GM23338 (cell line): Measurements from ENCODE around the gene CZIB. TPM values are rescaled to one million over a fixed set of nuclear protein-coding genes. Genes with fewer than 3 reads are reported as not detected.
"Not testable (repeated sequence)": the region's sequence is repeated elsewhere in the genome, so short reads cannot be mapped to it uniquely, and the experiment has no call there.

Experiments
- ATAC-seq: fragments of 200-7000 bp; cut with Tn5 transposase; 3 replicates; pipeline ENCODE4 v1.9.1; 2020
- DNase-seq: peaks from one replicate; pipeline ENCODE4 v3.0.0-alpha.2; 2015; ENCODE audit warnings: low spot score
- H2AFZ ChIP-seq: fragments of 200-600 bp; sonication (generic); 2 replicates; pipeline ENCODE4 v1.8.0; 2016; ENCODE audit warnings: antibody characterized with exemption, mild to moderate bottlenecking, moderate library complexity
- H3F3A ChIP-seq: fragments of 200-600 bp; sonication (generic); replicated peaks from 2 replicates; pipeline ENCODE4 v1.8.0; 2017; ENCODE audit warnings: antibody characterized with exemption, mixed run types, low read depth
- H3K27ac ChIP-seq: fragments of 200-600 bp; sonication (generic); 2 replicates; pipeline ENCODE4 v1.6.1; 2016; ENCODE audit warnings: low read depth
- H3K27me3 ChIP-seq: fragments of 200-600 bp; sonication (generic); 2 replicates; pipeline ENCODE4 v1.8.0; 2016; ENCODE audit warnings: mild to moderate bottlenecking, mixed run types, moderate library complexity; ENCODE audit not compliant: insufficient read depth
- H3K36me3 ChIP-seq: fragments of 200-600 bp; sonication (generic); 2 replicates; pipeline ENCODE4 v1.8.0; 2016; ENCODE audit warnings: mild to moderate bottlenecking; ENCODE audit not compliant: insufficient read depth
- H3K4me1 ChIP-seq: fragments of 200-600 bp; sonication (generic); 2 replicates; pipeline ENCODE4 v1.8.0; 2016; ENCODE audit warnings: mild to moderate bottlenecking, moderate library complexity; ENCODE audit not compliant: insufficient read depth
- H3K4me2 ChIP-seq: fragments of 200-600 bp; sonication (generic); 2 replicates; pipeline ENCODE4 v1.7.1; 2017; ENCODE audit warnings: mixed run types
- H3K4me3 ChIP-seq: fragments of 200-600 bp; sonication (generic); 2 replicates; pipeline ENCODE4 v1.6.1; 2016; ENCODE audit warnings: mixed run types
- H3K79me2 ChIP-seq: fragments of 200-600 bp; sonication (generic); replicated peaks from 2 replicates; pipeline ENCODE4 v1.8.0; 2017; ENCODE audit warnings: mild to moderate bottlenecking; ENCODE audit not compliant: insufficient read depth
- H3K9me2 ChIP-seq: fragments of 200-600 bp; sonication (generic); 2 replicates; pipeline ENCODE4 v1.8.0; 2017; ENCODE audit not compliant: insufficient read depth
- H4K20me1 ChIP-seq: fragments of 200-600 bp; sonication (generic); replicated peaks from 2 replicates; pipeline ENCODE4 v1.8.0; 2017; ENCODE audit warnings: mild to moderate bottlenecking; ENCODE audit not compliant: insufficient read depth
- H3K27ac Mint-ChIP-seq: 2 replicates; pipeline ENCODE4 v1.8.0; 2020; ENCODE audit warnings: inconsistent platforms, mild to moderate bottlenecking, moderate library complexity, mixed read lengths
- H3K27me3 Mint-ChIP-seq: 3 replicates; pipeline ENCODE4 v1.8.0; 2022; ENCODE audit warnings: low read depth, mild to moderate bottlenecking, moderate library complexity, mixed read lengths, inconsistent platforms; ENCODE audit not compliant: insufficient read depth, poor library complexity
- H3K36me3 Mint-ChIP-seq: 3 replicates; pipeline ENCODE4 v1.8.0; 2021; ENCODE audit warnings: low read depth, mild to moderate bottlenecking, inconsistent platforms, moderate library complexity, mixed read lengths
- H3K4me1 Mint-ChIP-seq: 3 replicates; pipeline ENCODE4 v1.8.0; 2020; ENCODE audit warnings: mild to moderate bottlenecking, inconsistent platforms, mixed read lengths
- H3K4me3 Mint-ChIP-seq: 3 replicates; pipeline ENCODE4 v1.8.0; 2021; ENCODE audit warnings: moderate library complexity, mild to moderate bottlenecking, inconsistent platforms, mixed read lengths
- H3K9me3 Mint-ChIP-seq: 3 replicates; pipeline ENCODE4 v1.8.0; 2020; ENCODE audit warnings: moderate library complexity, mild to moderate bottlenecking, inconsistent platforms, mixed read lengths
- CREB1 ChIP-seq: fragments of 250-450 bp; sonication (Bioruptor Pico); IDR thresholded peaks from 2 replicates; pipeline ENCODE4 v1.5.0; 2020; ENCODE audit warnings: low read depth, mild to moderate bottlenecking, moderate library complexity
- CTCF ChIP-seq, 2 experiments: fragments of 200-600 bp in 1 of 2; sonication (generic) in 1 of 2; conservative IDR thresholded peaks; 2 replicates each; pipeline versions ENCODE4 v1.5.1 to v1.6.1; 2016 to 2017; ENCODE audit warnings: antibody characterized with exemption in 2 of 2, low read depth in 2 of 2, mild to moderate bottlenecking in 2 of 2, moderate library complexity in 1 of 2
- EZH2 ChIP-seq: fragments of 200-600 bp; sonication (generic); IDR thresholded peaks from one replicate; pipeline ENCODE4 v1.8.0; 2017; ENCODE audit warnings: antibody characterized with exemption, mild to moderate bottlenecking, low read depth; ENCODE audit not compliant: unreplicated experiment
- EZH2phosphoT487 ChIP-seq: fragments of 200-600 bp; sonication (generic); IDR thresholded peaks from one replicate; pipeline ENCODE4 v1.8.1; 2018; ENCODE audit warnings: antibody characterized with exemption; ENCODE audit not compliant: unreplicated experiment
- JUNB ChIP-seq: IDR thresholded peaks from one replicate; pipeline ENCODE4 v1.6.1; 2016; ENCODE audit warnings: antibody characterized with exemption; ENCODE audit not compliant: unreplicated experiment
- NANOG ChIP-seq: IDR thresholded peaks from 2 replicates; pipeline ENCODE4 v1.6.1; 2016; ENCODE audit warnings: antibody characterized with exemption, borderline replicate concordance
- STAT1 ChIP-seq: IDR thresholded peaks from one replicate; pipeline ENCODE4 v1.6.1; 2016; ENCODE audit warnings: antibody characterized with exemption; ENCODE audit not compliant: unreplicated experiment
- ZNF462 ChIP-seq: fragments of 250-450 bp; sonication (Bioruptor Pico); IDR thresholded peaks from 2 replicates; pipeline ENCODE4 v1.5.0; 2020; ENCODE audit warnings: mild to moderate bottlenecking, moderate library complexity
- polyA plus RNA-seq: library from polyadenylated mRNA; unstranded; fragments of >200 nt; fragmentation: Nextera tagmentation; extraction: Ambion mirVana; gene quantifications from 2 replicates; pipeline ENCODE4 v1.2.1, GENCODE V29; 2016
- total RNA-seq: library from RNA; depleted of rRNA; stranded (reverse); fragments of >200 nt; shearing (Covaris generic); gene quantifications from 2 replicates; pipeline ENCODE4 v1.2.3, GENCODE V29; 2014

The CZIB gene
- total and polyA plus RNA-seq, 2 experiments from 2014 or later = 59.8 to 84.1 TPM

GRCh38 chr1:53186533-53186932, 33.9 kb downstream of the CZIB start:
- Mint-ChIP-seq H3K9me3 (no peaks in the 10 kb centered on the region), H3K27ac (no peak overlapping the region), H3K27me3 (peaks cover 2% of the 10 kb centered on the region), H3K4me3 (no peak overlapping the region), H3K36me3 (no peaks in the 10 kb centered on the region), H3K4me1 (peaks cover 8% of the 10 kb centered on the region; the same call in 2 of the 3 replicates)
- H3K9me2 ChIP-seq = no peaks in the 10 kb centered on the region
- no peak overlapping the region for H3K4me2 ChIP-seq
- ATAC-seq (no peak), DNase-seq (no peak)
- no peaks in the 10 kb centered on the region for H3K36me3 ChIP-seq
- TF ChIP-seq NANOG (no peak), EZH2 (no peak), JUNB (no peak), STAT1 (no peak), EZH2phosphoT487 (no peak), ZNF462 (CRISPR knock-in tag) (no peak), CTCF (conservative IDR thresholded peaks at IDR 0.05; ENCODE audit: low read depth in 2 of 2) (no peak), CREB1 (no peak)
- no peak overlapping the region for H3K4me3 ChIP-seq
- H3K27ac ChIP-seq = no peak overlapping the region
- H3K4me1 ChIP-seq = no peaks in the 10 kb centered on the region
- H3K79me2 ChIP-seq = no peaks in the 10 kb centered on the region
- no peak overlapping the region for H2AFZ ChIP-seq
- H4K20me1 ChIP-seq = no peaks in the 10 kb centered on the region
- H3K27me3 ChIP-seq = no peaks in the 10 kb centered on the region
- no peaks in the 10 kb centered on the region for H3F3A ChIP-seq

GRCh38 chr1:53185955-53186297, 34.5 kb downstream of the CZIB start:
- H4K20me1 ChIP-seq, H3F3A ChIP-seq, H3K4me2 ChIP-seq, H3K36me3 Mint-ChIP-seq, H3K27ac ChIP-seq, H3K27me3 ChIP-seq, H3K36me3 ChIP-seq, H3K9me2 ChIP-seq, H3K4me1 ChIP-seq, H3K9me3 Mint-ChIP-seq, H3K27me3 Mint-ChIP-seq, H3K79me2 ChIP-seq, H3K4me3 Mint-ChIP-seq, H2AFZ ChIP-seq, H3K4me1 Mint-ChIP-seq, DNase-seq, H3K27ac Mint-ChIP-seq, H3K4me3 ChIP-seq, ATAC-seq: not testable (repeated sequence)
